Gastroesophageal sphincter (tissue), 4 donors: ENCODE data around the gene CAPZB. TPM values are rescaled to one million over a fixed set of nuclear protein-coding genes. Genes with fewer than 3 reads are reported as not detected.

Experiments used
- ATAC-seq: fragments of 150-250 bp; one replicate; pipeline ENCODE4 v1.9.1; 2016; ENCODE audit warnings: mild to moderate bottlenecking, moderate library complexity
- H3K27ac ChIP-seq, 4 donors: fragments of 200-600 bp; sonication (generic) in 3 of 4; 1 replicate in 3 of 4; 2 replicates in 1 of 4; pipeline ENCODE4 v1.5.1; 2016 to 2019
- H3K27me3 ChIP-seq: fragments of 200-600 bp; sonication (generic); one replicate; pipeline ENCODE4 v1.5.1; 2019
- H3K36me3 ChIP-seq, 2 donors: fragments of 200-600 bp; sonication (generic); one replicate each; pipeline ENCODE4 v1.5.1; 2019; ENCODE audit warnings: control low read depth in 1 of 2
- H3K4me1 ChIP-seq, 3 donors: fragments of 200-600 bp; sonication (generic); 1 replicate in 2 of 3; 2 replicates in 1 of 3; pipeline ENCODE4 v1.5.1; 2016 to 2019; ENCODE audit warnings: control low read depth in 2 of 3
- H3K4me3 ChIP-seq, 2 donors: fragments of 200-600 bp; sonication (generic); one replicate each; pipeline ENCODE4 v1.5.1; 2019; ENCODE audit warnings: mild to moderate bottlenecking in 1 of 2, moderate library complexity in 1 of 2
- H3K9me3 ChIP-seq, 3 donors: fragments of 200-600 bp; sonication (generic); one replicate each; pipeline ENCODE4 v1.5.1; 2017 to 2019; ENCODE audit warnings: control low read depth in 2 of 3
- CTCF ChIP-seq, 4 experiments: fragments of 200-600 bp in 2 of 4; fragments of 450-650 bp in 2 of 4; sonication (generic) in 1 of 4; IDR thresholded peaks; one replicate each; pipeline ENCODE4 v1.5.1; 2017 to 2019; ENCODE audit warnings: antibody characterized with exemption in 4 of 4, mild to moderate bottlenecking in 2 of 4, moderate library complexity in 2 of 4
- EP300 ChIP-seq: sonication (generic); formaldehyde crosslinking; IDR thresholded peaks from one replicate; pipeline ENCODE4 v1.6.1; 2017; ENCODE audit warnings: antibody characterized with exemption, mild to moderate bottlenecking
- POLR2A ChIP-seq, 2 donors: fragments of 450-650 bp; IDR thresholded peaks; one replicate each; pipeline ENCODE4 v1.6.1; 2017; ENCODE audit warnings: antibody characterized with exemption in 2 of 2, mild to moderate bottlenecking in 2 of 2, moderate library complexity in 1 of 2
- POLR2AphosphoS5 ChIP-seq: sonication (generic); formaldehyde crosslinking; IDR thresholded peaks from one replicate; pipeline ENCODE4 v1.6.1; 2017; ENCODE audit warnings: antibody characterized with exemption
- WGBS, 2 donors: methylation state at CpG; one replicate each; pipeline ENCODE4 v1.1.5; 2018; ENCODE audit warnings: low coverage in 1 of 2; 5-methylcytosine and 5-hydroxymethylcytosine counted together
- total RNA-seq, 4 donors: library from RNA; depleted of rRNA; stranded (reverse); fragments of >200 nt; gene quantifications; one replicate each; pipeline ENCODE4 v1.1.0, GENCODE V29; 2016

CAPZB gene
- 100 to 1,000 TPM; 160 to 288 (median 184) TPM for total RNA-seq

DNA sequence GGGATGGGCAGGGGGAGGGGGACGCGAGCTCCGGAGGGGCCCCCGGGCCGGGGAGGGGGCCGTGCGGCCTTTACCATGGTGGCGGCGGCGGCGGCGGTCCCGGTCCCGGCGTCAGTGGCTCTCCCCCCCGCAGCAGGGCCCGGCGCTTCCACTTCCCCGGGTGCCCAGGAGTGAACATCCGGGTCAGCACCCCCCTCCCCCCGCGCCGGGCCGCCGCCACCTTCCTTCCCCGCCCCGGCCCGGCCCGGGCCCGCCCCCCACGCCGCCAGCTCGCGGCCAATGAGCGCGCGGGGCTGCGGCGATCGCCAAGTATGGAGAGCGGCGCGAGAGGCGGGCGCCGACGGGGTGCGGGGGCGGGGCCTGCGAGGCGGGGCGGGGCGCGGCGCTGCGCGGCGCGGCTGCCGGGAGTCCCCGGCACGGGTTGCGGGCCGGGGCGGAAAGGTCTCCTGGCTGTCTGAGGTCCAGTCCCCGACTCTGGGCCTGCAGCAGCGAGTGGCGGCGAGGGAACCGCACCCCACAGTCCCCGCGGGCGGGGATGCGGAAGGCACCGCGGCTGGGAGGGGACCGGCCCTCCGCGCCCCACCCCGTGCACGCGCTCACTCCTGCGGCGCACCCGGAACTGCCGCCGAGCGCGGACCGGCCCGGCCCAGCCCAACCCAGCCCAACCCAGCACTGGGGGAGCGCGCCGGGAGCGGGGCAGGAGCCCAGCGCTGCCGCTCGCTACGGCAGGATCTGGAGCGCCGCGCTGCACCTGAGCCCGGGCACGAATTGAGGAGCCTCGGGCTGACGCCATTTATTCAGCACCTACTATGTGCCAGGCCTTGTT is at the start of gene CAPZB:
Gene CAPZB, minus strand, starts transcription at position 178 of the 826 bp plus-strand sequence. Its CDS starts 101 bp downstream, at position 77.
- Histone ChIP-seq H3K36me3 (no peaks in the 10 kb centered on the region), H3K27ac (peak within 1 kb of the TSS; percentile 99 to 100 (median 99)), H3K9me3 (no peaks in the 10 kb centered on the region), H3K27me3 (no peaks in the 10 kb centered on the region), H3K4me3 (peak within 1 kb of the TSS; percentile 94 to 97), H3K4me1 (peaks cover 8 to 66% (median 49%) of the 10 kb centered on the region in 3 donors)
- peak in 2 of 4 experiments; percentile 17 to 24 for TF ChIP-seq CTCF (IDR thresholded peaks at IDR 0.05)
- peak; percentile 91 to 92 for TF ChIP-seq POLR2A (IDR thresholded peaks at IDR 0.05)
- TF ChIP-seq POLR2AphosphoS5: no peak
- no CpG with 5 or more reads among the region's 106 CpGs for WGBS, 2 donors
- peak; percentile 96 for ATAC-seq

DNA sequence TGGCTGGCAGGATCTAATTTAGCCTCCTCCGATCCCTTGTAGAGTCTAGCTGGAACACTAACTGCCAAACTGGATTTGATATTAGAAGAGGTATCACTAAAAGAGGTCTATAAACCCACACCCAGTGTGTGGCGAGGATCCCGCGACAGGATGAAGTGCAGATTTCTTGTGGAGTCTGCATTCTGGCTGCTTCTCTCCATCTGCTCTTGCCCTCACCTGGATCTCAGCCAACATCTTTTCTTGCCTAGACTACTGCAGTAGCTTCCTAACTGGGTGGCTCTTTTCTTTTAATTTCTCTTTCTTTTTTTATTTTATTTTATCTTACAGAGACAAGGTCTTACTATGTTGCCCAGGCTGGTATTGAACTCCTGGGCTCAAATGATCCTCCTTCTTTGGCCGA is 48.9 kb upstream of the CAPZB start:
- ATAC-seq: no peak
- 73 to 90% methylated on average over 2 to 4 of the region's 5 CpGs for WGBS, 2 donors
- TF ChIP-seq EP300 (no peak), CTCF (IDR thresholded peaks at IDR 0.05) (no peak), POLR2AphosphoS5 (no peak), POLR2A (IDR thresholded peaks at IDR 0.05) (no peak)
- Histone ChIP-seq H3K9me3 (peaks cover 0 to 6% (median 0%) of the 10 kb centered on the region in 3 donors), H3K4me1 (peaks cover 0 to 34% (median 12%) of the 10 kb centered on the region in 3 donors), H3K27me3 (no peaks in the 10 kb centered on the region), H3K27ac (peak overlapping the region in 2 of 4 donors; percentile 82 to 88), H3K36me3 (no peaks in the 10 kb centered on the region), H3K4me3 (no peak overlapping the region)

DNA sequence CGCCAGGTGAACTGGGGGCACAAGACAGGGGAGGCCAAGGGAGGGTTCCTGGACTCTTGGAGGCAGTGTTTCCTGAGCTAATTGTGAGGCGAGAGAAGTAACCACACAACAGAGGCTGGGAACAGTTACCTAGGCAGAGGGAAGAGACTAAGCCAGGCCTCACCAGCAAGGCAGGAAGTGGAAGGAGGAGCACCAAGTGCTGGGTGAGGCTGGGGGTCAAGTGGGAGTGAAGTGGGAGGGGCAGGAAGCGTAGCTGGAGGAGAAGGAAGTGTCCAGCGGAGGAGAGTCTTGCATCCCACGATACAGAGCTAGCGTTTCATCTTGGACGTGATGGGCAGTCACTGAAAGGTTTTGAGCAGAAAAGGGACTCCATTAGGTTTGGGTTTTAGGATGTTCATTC is 48.3 kb upstream of the CAPZB start:
- peak overlapping the region in 3 of 4 donors; percentile 82 to 88 (median 84) for H3K27ac ChIP-seq
- H3K4me3 ChIP-seq: no peak overlapping the region
- H3K27me3 ChIP-seq: no peaks in the 10 kb centered on the region
- peaks cover 0 to 38% (median 12%) of the 10 kb centered on the region in 3 donors for H3K4me1 ChIP-seq
- peaks cover 0 to 6% (median 0%) of the 10 kb centered on the region in 3 donors for H3K9me3 ChIP-seq
- TF ChIP-seq CTCF (IDR thresholded peaks at IDR 0.05) (no peak), POLR2A (IDR thresholded peaks at IDR 0.05) (no peak), POLR2AphosphoS5 (no peak)
- 78 to 81% methylated on average over 5 to 7 of the region's 7 CpGs for WGBS, 2 donors
- peak; percentile 39 for ATAC-seq
- no peaks in the 10 kb centered on the region for H3K36me3 ChIP-seq

- peaks cover 0 to 6% (median 0%) of the 10 kb centered on the region in 3 donors for H3K9me3 ChIP-seq
- H3K27me3 ChIP-seq: no peaks in the 10 kb centered on the region
- H3K27ac ChIP-seq: peak overlapping the region; percentile 82 to 88 (median 84)
- peaks cover 0 to 38% (median 12%) of the 10 kb centered on the region in 3 donors for H3K4me1 ChIP-seq
- H3K36me3 ChIP-seq: no peaks in the 10 kb centered on the region
- H3K4me3 ChIP-seq: no peak overlapping the region
- no peak for TF ChIP-seq EP300
- TF ChIP-seq POLR2AphosphoS5: peak; percentile 9
- TF ChIP-seq CTCF (IDR thresholded peaks at IDR 0.05): no peak
- ATAC-seq: peak; percentile 81
- WGBS, 2 donors: 0 to 25% methylated on average over 1 of the region's 4 CpGs
Measured at GRCh38 chr1:19532519-19532918, 47.2 kb upstream of the CAPZB start.

GRCh38 chr1:19529664-19530063 is 44.3 kb upstream of the CAPZB start:
- Histone ChIP-seq H3K4me3 (no peak overlapping the region), H3K4me1 (peaks cover 0 to 38% (median 12%) of the 10 kb centered on the region in 3 donors), H3K27me3 (no peaks in the 10 kb centered on the region), H3K27ac (peak overlapping the region; percentile 68 to 88 (median 83)), H3K36me3 (no peaks in the 10 kb centered on the region), H3K9me3 (peaks cover 0 to 6% (median 0%) of the 10 kb centered on the region in 3 donors)
- 9 to 18% methylated on average over 4 to 7 of the region's 7 CpGs for WGBS, 2 donors
- peak; percentile 60 for ATAC-seq
- TF ChIP-seq POLR2A (IDR thresholded peaks at IDR 0.05) (no peak), POLR2AphosphoS5 (no peak), CTCF (IDR thresholded peaks at IDR 0.05) (no peak), EP300 (no peak)
